NB4 (cell line): ENCODE data around the gene C1orf21.

Source experiments
- DNase-seq: peaks from one replicate; pipeline ENCODE4 v3.0.0; 2010; ENCODE audit warnings: low read depth
- H3K4me3 ChIP-seq: one replicate; pipeline ENCODE4 v1.5.1; 2011; ENCODE audit warnings: mild to moderate bottlenecking, low read depth, low read length, moderate library complexity
- CTCF ChIP-seq: IDR thresholded peaks from one replicate; pipeline ENCODE4 v1.5.1; 2012; ENCODE audit warnings: low read depth, low read length
- MAX ChIP-seq: IDR thresholded peaks from 2 replicates; pipeline ENCODE4 v1.6.1; 2011; ENCODE audit warnings: low read depth, low read length
- MYC ChIP-seq: IDR thresholded peaks from 2 replicates; pipeline ENCODE4 v1.6.1; 2011; ENCODE audit warnings: low read depth, low read length
- POLR2A ChIP-seq: IDR thresholded peaks from 2 replicates; pipeline ENCODE4 v1.6.1; 2011; ENCODE audit warnings: mild to moderate bottlenecking; ENCODE audit not compliant: insufficient read length; ENCODE audit errors: extremely low read depth

Gene C1orf21

GRCh38 chr1:184510110-184510509 is 123.3 kb downstream of the C1orf21 start:
- H3K4me3 ChIP-seq, result no peak overlapping the region
- TF ChIP-seq MYC (no peak), MAX (no peak), POLR2A (no peak), CTCF (no peak)
- DNase-seq, result no peak

- no peak overlapping the region for H3K4me3 ChIP-seq
- TF ChIP-seq POLR2A (no peak), CTCF (no peak), MAX (no peak), MYC (no peak)
- no peak for DNase-seq
Observed at GRCh38 chr1:184512724-184513123, 125.9 kb downstream of the C1orf21 start.

GRCh38 chr1:184513421-184513820 is 126.6 kb downstream of the C1orf21 start:
- no peak for DNase-seq
- no peak for TF ChIP-seq MAX
- TF ChIP-seq CTCF, result no peak
- no peak for TF ChIP-seq POLR2A
- TF ChIP-seq MYC, result no peak
- H3K4me3 ChIP-seq, result no peak overlapping the region

DNA sequence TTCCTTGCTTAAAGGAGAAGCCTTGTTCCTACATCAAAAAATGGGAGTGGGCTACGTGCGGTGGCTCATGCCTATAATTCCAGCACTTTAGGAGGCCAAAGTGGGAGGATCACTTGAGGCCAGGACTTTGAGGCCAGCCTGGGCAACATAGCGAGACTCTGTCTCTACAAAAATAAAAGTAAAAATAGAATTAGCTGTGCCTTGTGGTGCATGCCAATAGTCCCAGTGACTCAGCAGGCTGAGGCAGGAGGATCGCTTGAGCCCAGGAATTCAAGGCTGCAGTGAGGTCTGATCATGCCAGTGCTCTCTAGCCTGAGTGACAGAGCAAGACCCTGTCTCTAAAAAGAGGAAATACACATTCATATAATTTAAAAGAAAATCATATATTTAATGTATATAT is 127.1 kb downstream of the C1orf21 start:
- H3K4me3 ChIP-seq, result no peak overlapping the region
- DNase-seq, result no peak
- TF ChIP-seq POLR2A, result no peak
- no peak for TF ChIP-seq MYC

- DNase-seq, result no peak
- no peak for TF ChIP-seq MYC
- no peak overlapping the region for H3K4me3 ChIP-seq
Observed at GRCh38 chr1:184514447-184514846, 127.6 kb downstream of the C1orf21 start.

DNA sequence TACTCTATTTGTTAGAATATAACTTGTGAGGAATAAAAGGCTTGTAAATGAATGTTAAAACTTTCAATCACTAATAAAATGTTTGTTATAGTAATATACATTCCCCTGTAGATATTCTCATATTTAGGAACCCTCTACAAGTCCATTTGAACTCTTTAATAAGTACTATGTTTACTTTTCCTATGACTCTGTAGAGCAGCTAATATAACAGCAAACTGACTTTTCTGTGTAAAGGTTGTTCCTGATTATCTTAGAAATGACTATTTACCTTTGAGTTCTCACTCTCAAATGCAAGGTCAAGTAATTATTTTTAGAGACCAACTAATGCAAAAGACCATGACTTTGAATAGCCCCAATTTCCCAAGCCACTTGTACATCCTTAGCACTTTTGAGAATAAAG is 130.3 kb downstream of the C1orf21 start:
- DNase-seq, result no peak
- TF ChIP-seq MAX (no peak), MYC (no peak), POLR2A (no peak), CTCF (no peak)
- no peak overlapping the region for H3K4me3 ChIP-seq

- H3K4me3 ChIP-seq, result no peak overlapping the region
- TF ChIP-seq CTCF (no peak), MAX (no peak), MYC (no peak), POLR2A (no peak)
Observed at GRCh38 chr1:184518736-184519357, 132.0 kb downstream of the C1orf21 start.

More at GRCh38 chr1:184518736-184519357, 132.0 kb downstream of the C1orf21 start:
- DNase-seq, result no peak
